ENCODE data around the gene MINDY4. TPM values are rescaled to one million over a fixed set of nuclear protein-coding genes. Genes with fewer than 3 reads are reported as not detected.
"Not testable (repeated sequence)": the region's sequence is repeated elsewhere in the genome, so short reads cannot be mapped to it uniquely, and the experiment has no call there.

MINDY4 gene
- total and polyA plus RNA-seq, 2 donors, result 1.5 to 1.7 TPM

- no peak overlapping the region for H3K4me3 ChIP-seq (ENCODE audit: low read length in 2 of 2)
- H3K27me3 ChIP-seq (ENCODE audit: control insufficient read depth in 2 of 2, insufficient read depth in 1 of 2, low read length in 1 of 2), result no peaks in the 10 kb centered on the region
- DNase-seq (ENCODE audit: low read depth in 6 of 9, low spot score in 9 of 9), result no peak
- no peak overlapping the region for H3K27ac ChIP-seq (ENCODE audit: low read depth in 1 of 2, low read length in 1 of 2)
- no peaks in the 10 kb centered on the region for H3K4me1 ChIP-seq (ENCODE audit: control insufficient read depth in 2 of 2, insufficient read depth in 2 of 2, low read length in 2 of 2)
- no peaks in the 10 kb centered on the region for H3K36me3 ChIP-seq (ENCODE audit: control insufficient read depth in 2 of 2, insufficient read depth in 2 of 2, low read length in 1 of 2)
- H3K9me3 ChIP-seq (ENCODE audit: control insufficient read depth in 2 of 2, insufficient read depth in 1 of 2, low read length in 1 of 2), result no peaks in the 10 kb centered on the region
- 96% methylated on average over 3 of the region's 3 CpGs for WGBS
Measured at GRCh38 chr7:30804078-30804661, 33.0 kb downstream of the MINDY4 start.

GRCh38 chr7:30805081-30805691 is 34.0 kb downstream of the MINDY4 start:
- DNase-seq (ENCODE audit: low read depth in 6 of 9, low spot score in 9 of 9), result no peak
- H3K4me1 ChIP-seq (ENCODE audit: control insufficient read depth in 2 of 2, insufficient read depth in 2 of 2, low read length in 2 of 2), result no peaks in the 10 kb centered on the region
- H3K4me3 ChIP-seq (ENCODE audit: low read length in 2 of 2), result no peak overlapping the region
- WGBS, result 95% methylated on average over 9 of the region's 9 CpGs
- H3K27me3 ChIP-seq (ENCODE audit: control insufficient read depth in 2 of 2, insufficient read depth in 1 of 2, low read length in 1 of 2), result no peaks in the 10 kb centered on the region
- H3K9me3 ChIP-seq (ENCODE audit: control insufficient read depth in 2 of 2, insufficient read depth in 1 of 2, low read length in 1 of 2), result no peaks in the 10 kb centered on the region
- H3K27ac ChIP-seq (ENCODE audit: low read depth in 1 of 2, low read length in 1 of 2), result no peak overlapping the region
- H3K36me3 ChIP-seq (ENCODE audit: control insufficient read depth in 2 of 2, insufficient read depth in 2 of 2, low read length in 1 of 2), result no peaks in the 10 kb centered on the region

- WGBS, result 90% methylated on average over 6 of the region's 6 CpGs
- Histone ChIP-seq H3K9me3 (ENCODE audit: control insufficient read depth in 2 of 2, insufficient read depth in 1 of 2, low read length in 1 of 2) (no peaks in the 10 kb centered on the region), H3K4me3 (ENCODE audit: low read length in 2 of 2) (no peak overlapping the region), H3K36me3 (ENCODE audit: control insufficient read depth in 2 of 2, insufficient read depth in 2 of 2, low read length in 1 of 2) (no peaks in the 10 kb centered on the region), H3K4me1 (ENCODE audit: control insufficient read depth in 2 of 2, insufficient read depth in 2 of 2, low read length in 2 of 2) (no peaks in the 10 kb centered on the region), H3K27me3 (ENCODE audit: control insufficient read depth in 2 of 2, insufficient read depth in 1 of 2, low read length in 1 of 2) (no peaks in the 10 kb centered on the region), H3K27ac (ENCODE audit: low read depth in 1 of 2, low read length in 1 of 2) (no peak overlapping the region)
- no peak for DNase-seq (ENCODE audit: low read depth in 6 of 9, low spot score in 9 of 9)
Measured at GRCh38 chr7:30805931-30806330, 34.7 kb downstream of the MINDY4 start.

DNA sequence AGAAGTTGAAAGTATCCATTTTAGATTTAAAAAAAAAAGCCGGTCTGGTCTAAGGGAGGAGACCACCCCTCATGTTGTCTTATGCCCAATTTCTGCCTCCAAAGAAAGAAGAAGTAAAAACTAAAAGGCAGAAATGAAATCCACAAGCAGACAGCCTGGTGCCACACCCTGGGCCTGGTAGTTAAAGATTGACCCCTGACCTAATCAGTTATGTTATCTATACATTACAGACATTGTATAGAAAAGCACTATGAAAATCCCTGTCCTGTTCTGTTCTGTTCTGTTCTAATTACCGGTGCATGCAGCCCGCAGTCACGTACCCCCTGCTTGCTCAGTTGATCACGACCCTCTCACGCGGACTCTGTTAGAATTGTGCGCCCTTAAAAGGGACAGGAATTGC is 36.3 kb downstream of the MINDY4 start:
- not testable (repeated sequence) for H3K27ac ChIP-seq (ENCODE audit: low read depth in 1 of 2, low read length in 1 of 2); H3K4me3 ChIP-seq (ENCODE audit: low read length in 2 of 2)
- WGBS, result 98% methylated on average over 8 of the region's 8 CpGs

GRCh38 chr7:30807941-30808340 is 36.7 kb downstream of the MINDY4 start:
- DNase-seq (ENCODE audit: low read depth in 6 of 9, low spot score in 9 of 9); H3K36me3 ChIP-seq (ENCODE audit: control insufficient read depth in 2 of 2, insufficient read depth in 2 of 2, low read length in 1 of 2); H3K27ac ChIP-seq (ENCODE audit: low read depth in 1 of 2, low read length in 1 of 2); H3K4me1 ChIP-seq (ENCODE audit: control insufficient read depth in 2 of 2, insufficient read depth in 2 of 2, low read length in 2 of 2); H3K4me3 ChIP-seq (ENCODE audit: low read length in 2 of 2); H3K9me3 ChIP-seq (ENCODE audit: control insufficient read depth in 2 of 2, insufficient read depth in 1 of 2, low read length in 1 of 2); H3K27me3 ChIP-seq (ENCODE audit: control insufficient read depth in 2 of 2, insufficient read depth in 1 of 2, low read length in 1 of 2): not testable (repeated sequence)
- WGBS, result 92% methylated on average over 13 of the region's 13 CpGs

More for the DNA sequence above, 36.3 kb downstream of the MINDY4 start:
- not testable (repeated sequence) for DNase-seq (ENCODE audit: low read depth in 6 of 9, low spot score in 9 of 9); H3K36me3 ChIP-seq (ENCODE audit: control insufficient read depth in 2 of 2, insufficient read depth in 2 of 2, low read length in 1 of 2); H3K4me1 ChIP-seq (ENCODE audit: control insufficient read depth in 2 of 2, insufficient read depth in 2 of 2, low read length in 2 of 2); H3K27me3 ChIP-seq (ENCODE audit: control insufficient read depth in 2 of 2, insufficient read depth in 1 of 2, low read length in 1 of 2); H3K9me3 ChIP-seq (ENCODE audit: control insufficient read depth in 2 of 2, insufficient read depth in 1 of 2, low read length in 1 of 2)

DNA sequence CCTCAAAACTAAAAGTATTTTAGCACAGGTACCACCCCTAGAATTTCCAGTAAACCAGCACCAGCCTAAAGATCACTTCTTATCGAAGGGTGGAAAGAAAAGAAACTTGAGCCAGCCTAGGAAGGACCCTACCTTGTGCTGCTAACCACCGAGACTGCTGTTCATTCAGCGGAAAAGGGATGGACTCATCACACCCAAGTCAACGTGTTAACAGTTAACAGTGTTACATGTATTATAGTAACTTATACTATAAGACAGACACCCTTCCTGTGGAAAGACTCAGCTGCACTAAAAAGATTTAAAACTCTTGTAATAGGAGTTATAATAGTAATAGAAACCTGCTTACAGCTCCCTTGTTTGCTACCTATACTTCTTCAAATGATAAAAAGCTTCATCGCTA is 39.8 kb downstream of the MINDY4 start:
- 97% methylated on average over 5 of the region's 5 CpGs for WGBS
- no peak for DNase-seq (ENCODE audit: low read depth in 6 of 9, low spot score in 9 of 9)
- Histone ChIP-seq H3K27me3 (ENCODE audit: control insufficient read depth in 2 of 2, insufficient read depth in 1 of 2, low read length in 1 of 2) (no peaks in the 10 kb centered on the region), H3K4me3 (ENCODE audit: low read length in 2 of 2) (no peak overlapping the region), H3K36me3 (ENCODE audit: control insufficient read depth in 2 of 2, insufficient read depth in 2 of 2, low read length in 1 of 2) (no peaks in the 10 kb centered on the region), H3K27ac (ENCODE audit: low read depth in 1 of 2, low read length in 1 of 2) (no peak overlapping the region), H3K4me1 (ENCODE audit: control insufficient read depth in 2 of 2, insufficient read depth in 2 of 2, low read length in 2 of 2) (no peaks in the 10 kb centered on the region), H3K9me3 (ENCODE audit: control insufficient read depth in 2 of 2, insufficient read depth in 1 of 2, low read length in 1 of 2) (no peaks in the 10 kb centered on the region)

GRCh38 chr7:30812676-30813075 is 41.5 kb downstream of the MINDY4 start:
- H3K36me3 ChIP-seq (ENCODE audit: control insufficient read depth in 2 of 2, insufficient read depth in 2 of 2, low read length in 1 of 2), result no peaks in the 10 kb centered on the region
- H3K27me3 ChIP-seq (ENCODE audit: control insufficient read depth in 2 of 2, insufficient read depth in 1 of 2, low read length in 1 of 2), result no peaks in the 10 kb centered on the region
- no peak overlapping the region for H3K4me3 ChIP-seq (ENCODE audit: low read length in 2 of 2)
- H3K27ac ChIP-seq (ENCODE audit: low read depth in 1 of 2, low read length in 1 of 2), result no peak overlapping the region
- no peaks in the 10 kb centered on the region for H3K4me1 ChIP-seq (ENCODE audit: control insufficient read depth in 2 of 2, insufficient read depth in 2 of 2, low read length in 2 of 2)
- DNase-seq (ENCODE audit: low read depth in 6 of 9, low spot score in 9 of 9), result no peak
- WGBS, result 97% methylated on average over 6 of the region's 6 CpGs
- no peaks in the 10 kb centered on the region for H3K9me3 ChIP-seq (ENCODE audit: control insufficient read depth in 2 of 2, insufficient read depth in 1 of 2, low read length in 1 of 2)

- no peak for DNase-seq (ENCODE audit: low read depth in 6 of 9, low spot score in 9 of 9)
- H3K4me3 ChIP-seq (ENCODE audit: low read length in 2 of 2), result no peak overlapping the region
- H3K9me3 ChIP-seq (ENCODE audit: control insufficient read depth in 2 of 2, insufficient read depth in 1 of 2, low read length in 1 of 2), result no peaks in the 10 kb centered on the region
- no peaks in the 10 kb centered on the region for H3K27me3 ChIP-seq (ENCODE audit: control insufficient read depth in 2 of 2, insufficient read depth in 1 of 2, low read length in 1 of 2)
- H3K36me3 ChIP-seq (ENCODE audit: control insufficient read depth in 2 of 2, insufficient read depth in 2 of 2, low read length in 1 of 2), result no peaks in the 10 kb centered on the region
- H3K27ac ChIP-seq (ENCODE audit: low read depth in 1 of 2, low read length in 1 of 2), result no peak overlapping the region
- WGBS, result 94% methylated on average over 4 of the region's 4 CpGs
- no peaks in the 10 kb centered on the region for H3K4me1 ChIP-seq (ENCODE audit: control insufficient read depth in 2 of 2, insufficient read depth in 2 of 2, low read length in 2 of 2)
Measured at GRCh38 chr7:30813466-30813865, 42.2 kb downstream of the MINDY4 start.

DNA sequence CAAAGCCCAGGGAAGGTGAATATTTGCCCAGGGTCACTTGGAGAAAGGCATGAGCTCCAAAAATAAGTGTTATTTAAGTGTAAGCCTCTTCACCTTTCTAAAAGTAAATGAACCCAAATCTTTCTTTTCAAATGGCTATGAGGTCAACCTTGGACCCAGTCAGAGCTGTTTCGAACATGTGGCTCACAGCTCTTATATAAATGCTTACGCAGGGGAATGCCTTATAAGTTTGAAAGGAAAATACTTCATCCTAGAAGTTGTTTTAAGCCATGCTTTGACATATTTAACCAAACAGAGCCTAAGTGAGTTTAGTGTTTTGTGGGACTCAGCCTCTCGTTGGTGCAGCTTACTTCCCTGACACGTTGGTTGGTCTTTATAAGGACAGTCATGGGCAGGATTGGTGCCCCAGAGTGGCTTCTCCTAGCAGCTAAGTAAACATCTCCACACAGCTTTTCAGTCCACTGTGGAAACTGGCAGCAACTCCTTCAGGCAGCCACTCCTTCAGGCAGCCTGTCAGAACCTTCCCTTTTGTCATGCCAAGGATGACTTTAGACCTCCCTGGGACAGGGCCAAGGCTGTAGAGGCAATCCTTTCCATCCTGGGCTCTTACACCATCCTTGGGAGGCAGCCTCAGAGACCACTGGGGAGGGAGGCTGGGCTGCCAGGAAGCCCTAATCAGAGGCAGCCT is 43.6 kb downstream of the MINDY4 start:
- Histone ChIP-seq H3K9me3 (ENCODE audit: control insufficient read depth in 2 of 2, insufficient read depth in 1 of 2, low read length in 1 of 2) (no peaks in the 10 kb centered on the region), H3K4me1 (ENCODE audit: control insufficient read depth in 2 of 2, insufficient read depth in 2 of 2, low read length in 2 of 2) (no peaks in the 10 kb centered on the region), H3K27me3 (ENCODE audit: control insufficient read depth in 2 of 2, insufficient read depth in 1 of 2, low read length in 1 of 2) (no peaks in the 10 kb centered on the region), H3K27ac (ENCODE audit: low read depth in 1 of 2, low read length in 1 of 2) (no peak overlapping the region), H3K4me3 (ENCODE audit: low read length in 2 of 2) (no peak overlapping the region), H3K36me3 (ENCODE audit: control insufficient read depth in 2 of 2, insufficient read depth in 2 of 2, low read length in 1 of 2) (no peaks in the 10 kb centered on the region)
- no peak for DNase-seq (ENCODE audit: low read depth in 6 of 9, low spot score in 9 of 9)
- WGBS, result 97% methylated on average over 4 of the region's 4 CpGs
